ENCODE data around the gene LIN54. TPM values are rescaled to one million over a fixed set of nuclear protein-coding genes. Genes with fewer than 3 reads are reported as not detected.
A peak's percentile ranks its signal among the peaks of the same experiment; 100 is the strongest.

LIN54 gene
- total and polyA plus RNA-seq, 9 donors, result 3.8 to 10.0 (median 7.4) TPM

- Histone ChIP-seq H3K27ac (peak overlapping the region; percentile 39 to 93), H3K4me3 (peak overlapping the region; percentile 76), H3K9me3 (no peaks in the 10 kb centered on the region), H3K36me3 (no peaks in the 10 kb centered on the region), H3K4me1 (ENCODE audit: insufficient read depth) (peaks cover 13% of the 10 kb centered on the region), H3K27me3 (no peaks in the 10 kb centered on the region)
- WGBS, 3 donors, result 0 to 1% (median 0%) methylated on average over 16 of the region's 16 CpGs
- TF ChIP-seq CTCF (IDR thresholded peaks at IDR 0.05) (no peak), EP300 (IDR thresholded peaks at IDR 0.05) (no peak), POLR2A (IDR thresholded peaks at IDR 0.05) (no peak)
- no peak for DNase-seq
- intact Hi-C loops (cut with DNase I), result loop anchor here in 3 of 4 donors (5.0 to 10.0 kb wide), 4 partner anchors 96 to 144 kb away; partner anchors contain the start of genes LIN54 (in 2 of the 3), COPS4 (in 1 of the 3) and SCD5 (in 1 of the 3)
Observed at GRCh38 chr4:82890528-82890900, 120.1 kb downstream of the LIN54 start.

- H3K4me3 ChIP-seq, result peak overlapping the region; percentile 76
- H3K4me1 ChIP-seq (ENCODE audit: insufficient read depth), result peaks cover 10% of the 10 kb centered on the region
- no peak for DNase-seq
- no peaks in the 10 kb centered on the region for H3K27me3 ChIP-seq
- H3K9me3 ChIP-seq, result no peaks in the 10 kb centered on the region
- WGBS, 3 donors, result 12 to 23% (median 18%) methylated on average over 6 of the region's 6 CpGs
- H3K27ac ChIP-seq, result peak overlapping the region in 1 of 2 donors; percentile 93
- no peaks in the 10 kb centered on the region for H3K36me3 ChIP-seq
- TF ChIP-seq EP300 (IDR thresholded peaks at IDR 0.05) (no peak), POLR2A (IDR thresholded peaks at IDR 0.05) (no peak), CTCF (IDR thresholded peaks at IDR 0.05) (no peak)
- intact Hi-C loops (cut with DNase I), result no loop called here
Observed at GRCh38 chr4:82889287-82889686, 121.3 kb downstream of the LIN54 start.

- 10 to 15% (median 11%) methylated on average over 5 of the region's 5 CpGs for WGBS, 3 donors
- peaks cover 7% of the 10 kb centered on the region for H3K4me1 ChIP-seq (ENCODE audit: insufficient read depth)
- intact Hi-C loops (cut with DNase I), result no loop called here
Observed at GRCh38 chr4:82886147-82886942, 124.3 kb downstream of the LIN54 start.

GRCh38 chr4:82885410-82885809 is 125.2 kb downstream of the LIN54 start:
- TF ChIP-seq EP300 (IDR thresholded peaks at IDR 0.05) (no peak), POLR2A (IDR thresholded peaks at IDR 0.05) (no peak), CTCF (IDR thresholded peaks at IDR 0.05) (no peak)
- Histone ChIP-seq H3K27me3 (no peaks in the 10 kb centered on the region), H3K4me1 (ENCODE audit: insufficient read depth) (peaks cover 7% of the 10 kb centered on the region), H3K4me3 (no peak overlapping the region), H3K9me3 (no peaks in the 10 kb centered on the region), H3K27ac (no peak overlapping the region), H3K36me3 (no peaks in the 10 kb centered on the region)
- DNase-seq, result no peak
- intact Hi-C loops (cut with DNase I), result no loop called here

More at GRCh38 chr4:82886147-82886942, 124.3 kb downstream of the LIN54 start:
- H3K9me3 ChIP-seq, result no peaks in the 10 kb centered on the region
- no peak overlapping the region for H3K4me3 ChIP-seq
- no peak for DNase-seq
- no peak overlapping the region for H3K27ac ChIP-seq
- H3K36me3 ChIP-seq, result no peaks in the 10 kb centered on the region
- TF ChIP-seq EP300 (IDR thresholded peaks at IDR 0.05), result no peak
- no peaks in the 10 kb centered on the region for H3K27me3 ChIP-seq

Small RNA genes lying within 50 kb of the gene (small RNA-seq; reads per million reads assigned to genes)
- not detected for gene RF00019
- not detected for gene RNU6-615P

Other genes starting within 250 kb of the LIN54 start
- 100 to 1,000 TPM in 5 of 7 donors, 10 to 100 TPM in 2; 96.3 to 203 (median 119) TPM for gene SCD5, start 212.0 kb downstream of the LIN54 start, total RNA-seq
- 100 to 1,000 TPM in 1 of 2 donors, 10 to 100 TPM in 1; 99.3 to 174 TPM for gene SCD5, start 212.0 kb downstream of the LIN54 start, polyA plus RNA-seq
- gene SEC31A, start 119.7 kb downstream of the LIN54 start, total RNA-seq, result 100 to 1,000 TPM; 175 to 315 (median 287) TPM
- gene SEC31A, start 119.7 kb downstream of the LIN54 start, polyA plus RNA-seq, result 100 to 1,000 TPM; 142 to 388 TPM
- gene THAP9, start 110.1 kb downstream of the LIN54 start, total RNA-seq, result 1 to 10 TPM; 3.7 to 9.0 (median 5.7) TPM
- gene THAP9, start 110.1 kb downstream of the LIN54 start, polyA plus RNA-seq, result 1 to 10 TPM; 2.8 to 4.0 TPM
- 10 to 100 TPM; 30.7 to 43.2 (median 34.1) TPM for gene COPS4, start 24.4 kb upstream of the LIN54 start, total RNA-seq
- gene COPS4, start 24.4 kb upstream of the LIN54 start, polyA plus RNA-seq, result 10 to 100 TPM; 32.4 to 45.3 TPM
- gene PLAC8, start 103.9 kb upstream of the LIN54 start, total RNA-seq, result 10 to 100 TPM in 1 of 7 donors, 1 to 10 TPM in 4, under 1 TPM in 2; 0.40 to 15.4 (median 1.9) TPM
- gene PLAC8, start 103.9 kb upstream of the LIN54 start, polyA plus RNA-seq, result 1 to 10 TPM in 1 of 2 donors, under 1 TPM in 1; 0.67 to 3.5 TPM